Prostate gland (tissue), 2 donors: ENCODE results near the gene INSIG1.

ENCODE experiments used
- POLR2A ChIP-seq: fragments of 450-650 bp; IDR thresholded peaks from one replicate; pipeline ENCODE4 v1.6.1; 2016; ENCODE audit warnings: antibody characterized with exemption, mild to moderate bottlenecking
- POLR2AphosphoS5 ChIP-seq: sonication (generic); formaldehyde crosslinking; IDR thresholded peaks from one replicate; pipeline ENCODE4 v1.6.1; 2017; ENCODE audit warnings: antibody characterized with exemption
- TF ChIP-seq, protein P1 (sequence below), 4 experiments: fragments of 200-600 bp in 2 of 4; fragments of 450-650 bp in 2 of 4; sonication (generic) in 2 of 4; IDR thresholded peaks; 1 replicate in 3 of 4; 2 replicates in 1 of 4; pipeline ENCODE4 v1.5.1; 2016 to 2019; ENCODE audit warnings: antibody characterized with exemption in 4 of 4, mild to moderate bottlenecking in 2 of 4, moderate library complexity in 2 of 4

DNA sequence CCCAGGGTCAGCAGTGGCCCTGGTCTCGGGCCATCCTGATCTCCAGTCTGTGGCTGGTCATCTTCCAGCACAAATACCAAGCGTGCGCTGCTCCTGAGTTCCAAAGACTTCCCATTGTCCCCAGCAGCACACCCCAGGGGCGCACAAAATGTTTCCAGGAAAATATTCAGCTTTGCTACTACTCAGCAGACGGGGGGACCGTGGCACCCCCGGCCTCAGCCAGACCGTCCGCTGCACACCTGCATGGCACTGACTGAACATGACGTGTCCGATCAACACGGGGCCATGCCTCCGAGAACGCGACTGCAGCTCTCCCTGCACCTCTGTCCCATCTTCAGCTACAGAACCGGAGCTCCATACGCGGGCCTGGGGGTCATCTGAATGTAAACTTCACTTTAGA, 9.6 kb upstream of the INSIG1 start:
- TF ChIP-seq, protein P1, sequence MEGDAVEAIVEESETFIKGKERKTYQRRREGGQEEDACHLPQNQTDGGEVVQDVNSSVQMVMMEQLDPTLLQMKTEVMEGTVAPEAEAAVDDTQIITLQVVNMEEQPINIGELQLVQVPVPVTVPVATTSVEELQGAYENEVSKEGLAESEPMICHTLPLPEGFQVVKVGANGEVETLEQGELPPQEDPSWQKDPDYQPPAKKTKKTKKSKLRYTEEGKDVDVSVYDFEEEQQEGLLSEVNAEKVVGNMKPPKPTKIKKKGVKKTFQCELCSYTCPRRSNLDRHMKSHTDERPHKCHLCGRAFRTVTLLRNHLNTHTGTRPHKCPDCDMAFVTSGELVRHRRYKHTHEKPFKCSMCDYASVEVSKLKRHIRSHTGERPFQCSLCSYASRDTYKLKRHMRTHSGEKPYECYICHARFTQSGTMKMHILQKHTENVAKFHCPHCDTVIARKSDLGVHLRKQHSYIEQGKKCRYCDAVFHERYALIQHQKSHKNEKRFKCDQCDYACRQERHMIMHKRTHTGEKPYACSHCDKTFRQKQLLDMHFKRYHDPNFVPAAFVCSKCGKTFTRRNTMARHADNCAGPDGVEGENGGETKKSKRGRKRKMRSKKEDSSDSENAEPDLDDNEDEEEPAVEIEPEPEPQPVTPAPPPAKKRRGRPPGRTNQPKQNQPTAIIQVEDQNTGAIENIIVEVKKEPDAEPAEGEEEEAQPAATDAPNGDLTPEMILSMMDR (IDR thresholded peaks at IDR 0.05): no peak
- no peak for TF ChIP-seq POLR2A
- no peak for TF ChIP-seq POLR2AphosphoS5
